Gastrocnemius medialis (tissue), 4 donors: ENCODE measurements around the gene RGS14.

Experiments
- POLR2A ChIP-seq, 2 donors: fragments of 450-650 bp; IDR thresholded peaks; one replicate each; pipeline ENCODE4 v1.6.1; 2017; ENCODE audit warnings: antibody characterized with exemption in 2 of 2, mild to moderate bottlenecking in 2 of 2, moderate library complexity in 2 of 2
- TF ChIP-seq, protein P1 (sequence below), 5 experiments: fragments of 450-650 bp in 3 of 5; fragments of 200-600 bp in 2 of 5; sonication (generic) in 2 of 5; IDR thresholded peaks in 4 of 5; conservative IDR thresholded peaks in 1 of 5; 1 replicate in 4 of 5; 2 replicates in 1 of 5; pipeline ENCODE4 v1.5.1; 2016 to 2019; ENCODE audit warnings: antibody characterized with exemption in 5 of 5, mild to moderate bottlenecking in 3 of 5, moderate library complexity in 3 of 5

DNA sequence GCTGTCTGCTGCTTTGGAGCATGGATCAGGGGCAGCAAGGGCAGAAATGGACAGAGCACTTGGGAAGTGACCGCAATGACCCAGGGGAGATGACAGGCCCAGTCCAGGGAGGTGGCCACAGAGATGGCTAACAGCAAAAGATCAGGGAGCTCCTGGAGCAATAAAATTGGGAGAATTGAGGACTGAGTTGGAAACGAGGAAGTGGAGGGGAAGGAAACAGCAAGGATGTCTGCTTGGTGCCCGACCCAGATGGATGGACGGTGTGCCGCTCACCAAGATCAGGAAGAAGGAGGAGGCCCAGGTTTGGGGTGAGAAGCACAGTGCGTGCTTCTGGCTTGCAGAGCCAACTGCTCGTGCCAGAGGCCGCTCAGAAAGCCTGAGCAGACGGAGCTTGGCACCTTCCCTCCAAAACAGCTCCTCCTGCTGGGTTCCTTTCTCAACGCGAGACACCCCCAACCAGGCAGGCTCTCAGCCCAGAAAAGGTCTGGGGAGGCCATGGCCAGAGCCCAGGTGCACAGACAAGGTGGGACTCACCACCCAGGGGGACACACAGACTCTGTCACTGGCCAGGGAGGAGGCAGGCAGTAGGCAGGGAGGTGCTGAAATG, 24.8 kb downstream of the RGS14 start:
- TF ChIP-seq POLR2A (IDR thresholded peaks at IDR 0.05) = no peak
- TF ChIP-seq, protein P1, sequence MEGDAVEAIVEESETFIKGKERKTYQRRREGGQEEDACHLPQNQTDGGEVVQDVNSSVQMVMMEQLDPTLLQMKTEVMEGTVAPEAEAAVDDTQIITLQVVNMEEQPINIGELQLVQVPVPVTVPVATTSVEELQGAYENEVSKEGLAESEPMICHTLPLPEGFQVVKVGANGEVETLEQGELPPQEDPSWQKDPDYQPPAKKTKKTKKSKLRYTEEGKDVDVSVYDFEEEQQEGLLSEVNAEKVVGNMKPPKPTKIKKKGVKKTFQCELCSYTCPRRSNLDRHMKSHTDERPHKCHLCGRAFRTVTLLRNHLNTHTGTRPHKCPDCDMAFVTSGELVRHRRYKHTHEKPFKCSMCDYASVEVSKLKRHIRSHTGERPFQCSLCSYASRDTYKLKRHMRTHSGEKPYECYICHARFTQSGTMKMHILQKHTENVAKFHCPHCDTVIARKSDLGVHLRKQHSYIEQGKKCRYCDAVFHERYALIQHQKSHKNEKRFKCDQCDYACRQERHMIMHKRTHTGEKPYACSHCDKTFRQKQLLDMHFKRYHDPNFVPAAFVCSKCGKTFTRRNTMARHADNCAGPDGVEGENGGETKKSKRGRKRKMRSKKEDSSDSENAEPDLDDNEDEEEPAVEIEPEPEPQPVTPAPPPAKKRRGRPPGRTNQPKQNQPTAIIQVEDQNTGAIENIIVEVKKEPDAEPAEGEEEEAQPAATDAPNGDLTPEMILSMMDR (IDR thresholded peaks at IDR 0.05 in 4 of 5, conservative IDR thresholded peaks at IDR 0.05 in 1 of 5) = no peak
